Upper lobe of right lung (tissue), 1 donor: ENCODE data around the gene NMT2. TPM values are rescaled to one million over a fixed set of nuclear protein-coding genes. Genes with fewer than 3 reads are reported as not detected.

Experiments used
- ATAC-seq: fragments of 200-7000 bp; cut with Tn5 transposase; one replicate; pipeline ENCODE4 v1.9.1; 2020; ENCODE audit warnings: mild to moderate bottlenecking, moderate library complexity
- DNase-seq: peaks from one replicate; pipeline ENCODE4 v3.0.0-alpha.2; 2020
- H3K27ac ChIP-seq: fragments of 200-600 bp; one replicate; pipeline ENCODE4 v1.8.0; 2022
- H3K27me3 ChIP-seq: fragments of 200-600 bp; one replicate; pipeline ENCODE4 v1.8.0; 2022; ENCODE audit warnings: mild to moderate bottlenecking
- H3K36me3 ChIP-seq: fragments of 200-600 bp; one replicate; pipeline ENCODE4 v1.8.0; 2022
- H3K4me1 ChIP-seq: fragments of 200-600 bp; one replicate; pipeline ENCODE4 v1.8.0; 2022
- H3K4me3 ChIP-seq: fragments of 200-600 bp; one replicate; pipeline ENCODE4 v1.8.0; 2022; ENCODE audit warnings: mild to moderate bottlenecking
- H3K9me3 ChIP-seq: fragments of 200-600 bp; one replicate; pipeline ENCODE4 v1.8.0; 2022
- CTCF ChIP-seq: fragments of 200-600 bp; IDR thresholded peaks from one replicate; pipeline ENCODE4 v1.8.0; 2022; ENCODE audit warnings: antibody characterized with exemption
- intact Hi-C: fragments of 100-400 bp; cut with DNase I; formaldehyde crosslinking; loops from one replicate; pipeline ENCODE4 v1.11.0; 2022
- total RNA-seq: library from RNA; stranded (reverse); fragmentation: NEBNext Ultra II Directional; extraction: Animal tissue kit (Norgen Biotek cat#: 25700); gene quantifications from one replicate; pipeline ENCODE4 v1.2.1, GENCODE V29; 2021
- donor health status: DM: no; HTN: yes; CAD: no; lungs with severe emphysema.

Gene NMT2
- total RNA-seq, 1 donor from 2014 or later = 12.4 TPM

- Histone ChIP-seq H3K27me3 (no peaks in the 10 kb centered on the region), H3K4me1 (no peaks in the 10 kb centered on the region), H3K4me3 (no peak overlapping the region), H3K36me3 (no peaks in the 10 kb centered on the region), H3K9me3 (no peaks in the 10 kb centered on the region), H3K27ac (no peak overlapping the region)
- intact Hi-C loops = no loop called here
- no peak for ATAC-seq
- no peak for DNase-seq
- TF ChIP-seq CTCF = no peak
Measured at GRCh38 chr10:15201589-15202300, 33.3 kb upstream of the NMT2 start.

DNA sequence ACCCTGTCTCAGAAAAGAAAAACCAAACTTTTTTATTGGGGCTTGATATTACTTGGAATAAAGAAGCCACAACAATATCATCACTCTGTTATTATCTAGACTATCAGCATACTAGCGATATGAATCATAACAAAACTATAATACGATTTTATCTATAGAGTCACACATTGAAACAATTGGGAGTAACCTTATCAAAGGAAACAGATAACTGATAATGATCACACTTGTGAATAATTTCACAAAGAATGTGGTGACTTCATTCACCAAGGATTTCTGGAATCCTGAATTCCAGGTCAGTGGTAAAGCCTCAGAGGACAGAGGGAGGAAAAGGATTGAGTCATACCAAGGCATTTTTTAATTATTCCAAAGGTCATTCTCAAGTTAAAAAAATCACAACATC is 32.1 kb upstream of the NMT2 start:
- H3K9me3 ChIP-seq = no peaks in the 10 kb centered on the region
- no peaks in the 10 kb centered on the region for H3K27me3 ChIP-seq
- DNase-seq = no peak
- peaks cover 3% of the 10 kb centered on the region for H3K4me1 ChIP-seq
- H3K36me3 ChIP-seq = no peaks in the 10 kb centered on the region
- no peak overlapping the region for H3K27ac ChIP-seq
- intact Hi-C loops = no loop called here
- no peak for TF ChIP-seq CTCF
- no peak overlapping the region for H3K4me3 ChIP-seq
- no peak for ATAC-seq

GRCh38 chr10:15197911-15198310 is 29.4 kb upstream of the NMT2 start:
- Histone ChIP-seq H3K4me3 (no peak overlapping the region), H3K4me1 (peaks cover 3% of the 10 kb centered on the region), H3K36me3 (no peaks in the 10 kb centered on the region), H3K9me3 (no peaks in the 10 kb centered on the region), H3K27ac (no peak overlapping the region), H3K27me3 (no peaks in the 10 kb centered on the region)
- ATAC-seq = no peak
- intact Hi-C loops = no loop called here
- TF ChIP-seq CTCF = no peak
- DNase-seq = no peak

- peaks cover 3% of the 10 kb centered on the region for H3K4me1 ChIP-seq
- no peaks in the 10 kb centered on the region for H3K9me3 ChIP-seq
- no peak overlapping the region for H3K4me3 ChIP-seq
- no peak for DNase-seq
- H3K36me3 ChIP-seq = no peaks in the 10 kb centered on the region
- ATAC-seq = no peak
- no peak for TF ChIP-seq CTCF
- intact Hi-C loops = no loop called here
- H3K27ac ChIP-seq = no peak overlapping the region
- H3K27me3 ChIP-seq = no peaks in the 10 kb centered on the region
Measured at GRCh38 chr10:15197276-15197675, 28.8 kb upstream of the NMT2 start.

GRCh38 chr10:15196021-15196834 is 27.7 kb upstream of the NMT2 start:
- no peak for TF ChIP-seq CTCF
- peaks cover 3% of the 10 kb centered on the region for H3K4me1 ChIP-seq
- intact Hi-C loops = no loop called here
- no peak overlapping the region for H3K27ac ChIP-seq
- no peaks in the 10 kb centered on the region for H3K36me3 ChIP-seq
- no peak overlapping the region for H3K4me3 ChIP-seq
- no peaks in the 10 kb centered on the region for H3K27me3 ChIP-seq
- DNase-seq (no peak), ATAC-seq (no peak)
- no peaks in the 10 kb centered on the region for H3K9me3 ChIP-seq
